Measurements from ENCODE around the gene ORC5.

Gene ORC5

GRCh38 chr7:104124893-104125477 lies 82.8 kb downstream of the ORC5 start:
- no peak for DNase-seq

GRCh38 chr7:104124469-104124868 lies 83.3 kb downstream of the ORC5 start:
- DNase-seq: no peak

- no peak for DNase-seq
These were observed 84.0 kb downstream of the ORC5 start for GRCh38 chr7:104123786-104124185.

GRCh38 chr7:104113788-104114187 lies 94.0 kb downstream of the ORC5 start:
- DNase-seq: no peak

GRCh38 chr7:104112623-104113022 lies 95.2 kb downstream of the ORC5 start:
- DNase-seq: no peak

- no peak for DNase-seq
These were observed 96.5 kb downstream of the ORC5 start for GRCh38 chr7:104111271-104111670.

GRCh38 chr7:104106108-104106905 lies 101.5 kb downstream of the ORC5 start:
- no peak for DNase-seq

- DNase-seq: no peak
These were observed 108.9 kb downstream of the ORC5 start for GRCh38 chr7:104098890-104099289.

- no peak for DNase-seq
These were observed 111.1 kb downstream of the ORC5 start for GRCh38 chr7:104096683-104097082.

GRCh38 chr7:104093127-104093526 lies 114.7 kb downstream of the ORC5 start:
- no peak for DNase-seq

- DNase-seq: no peak
These were observed 116.6 kb downstream of the ORC5 start for GRCh38 chr7:104091242-104091641.

GRCh38 chr7:104089612-104090011 lies 118.2 kb downstream of the ORC5 start:
- DNase-seq: no peak

- no peak for DNase-seq
These were observed 118.8 kb downstream of the ORC5 start for GRCh38 chr7:104089061-104089460.

All from activated CD4-positive, alpha-beta T cell treated with anti-CD3 and anti-CD28 coated beads for 48 hours (primary cell).